ENCODE measurements around the gene TTC21A.

- TF ChIP-seq, protein P1, sequence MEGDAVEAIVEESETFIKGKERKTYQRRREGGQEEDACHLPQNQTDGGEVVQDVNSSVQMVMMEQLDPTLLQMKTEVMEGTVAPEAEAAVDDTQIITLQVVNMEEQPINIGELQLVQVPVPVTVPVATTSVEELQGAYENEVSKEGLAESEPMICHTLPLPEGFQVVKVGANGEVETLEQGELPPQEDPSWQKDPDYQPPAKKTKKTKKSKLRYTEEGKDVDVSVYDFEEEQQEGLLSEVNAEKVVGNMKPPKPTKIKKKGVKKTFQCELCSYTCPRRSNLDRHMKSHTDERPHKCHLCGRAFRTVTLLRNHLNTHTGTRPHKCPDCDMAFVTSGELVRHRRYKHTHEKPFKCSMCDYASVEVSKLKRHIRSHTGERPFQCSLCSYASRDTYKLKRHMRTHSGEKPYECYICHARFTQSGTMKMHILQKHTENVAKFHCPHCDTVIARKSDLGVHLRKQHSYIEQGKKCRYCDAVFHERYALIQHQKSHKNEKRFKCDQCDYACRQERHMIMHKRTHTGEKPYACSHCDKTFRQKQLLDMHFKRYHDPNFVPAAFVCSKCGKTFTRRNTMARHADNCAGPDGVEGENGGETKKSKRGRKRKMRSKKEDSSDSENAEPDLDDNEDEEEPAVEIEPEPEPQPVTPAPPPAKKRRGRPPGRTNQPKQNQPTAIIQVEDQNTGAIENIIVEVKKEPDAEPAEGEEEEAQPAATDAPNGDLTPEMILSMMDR (IDR thresholded peaks at IDR 0.05) = no peak
- no peak for TF ChIP-seq POLR2A (IDR thresholded peaks at IDR 0.05)
These were observed 68.7 kb downstream of the TTC21A start for GRCh38 chr3:39176025-39176714.
